ENCODE data around the gene CHST14.

The CHST14 gene

GRCh38 chr15:40458495-40459371 is 12.1 kb upstream of the CHST14 start:
- Histone ChIP-seq H3K27me3 (no peaks in the 10 kb centered on the region), H3K9me3 (no peaks in the 10 kb centered on the region), H3K27ac (no peak overlapping the region), H3K4me1 (ENCODE audit: control insufficient read depth in 1 of 2, insufficient read depth in 1 of 2, low read depth in 1 of 2, low read length in 1 of 2) (no peaks in the 10 kb centered on the region), H3K4me3 (ENCODE audit: low read depth in 1 of 2, low read length in 1 of 2) (no peak overlapping the region), H3K36me3 (peaks cover 33% of the 10 kb centered on the region)
- no peak for TF ChIP-seq CTCF (IDR thresholded peaks at IDR 0.05)

GRCh38 chr15:40459391-40460015 is 11.3 kb upstream of the CHST14 start:
- Histone ChIP-seq H3K4me1 (ENCODE audit: control insufficient read depth in 1 of 2, insufficient read depth in 1 of 2, low read depth in 1 of 2, low read length in 1 of 2) (no peaks in the 10 kb centered on the region), H3K27ac (no peak overlapping the region), H3K4me3 (ENCODE audit: low read depth in 1 of 2, low read length in 1 of 2) (no peak overlapping the region), H3K9me3 (no peaks in the 10 kb centered on the region), H3K27me3 (no peaks in the 10 kb centered on the region), H3K36me3 (peaks cover 41% of the 10 kb centered on the region)
- TF ChIP-seq CTCF (IDR thresholded peaks at IDR 0.05): no peak

- no peak for TF ChIP-seq CTCF (IDR thresholded peaks at IDR 0.05)
- Histone ChIP-seq H3K4me1 (ENCODE audit: control insufficient read depth in 1 of 2, insufficient read depth in 1 of 2, low read depth in 1 of 2, low read length in 1 of 2) (no peaks in the 10 kb centered on the region), H3K4me3 (ENCODE audit: low read depth in 1 of 2, low read length in 1 of 2) (no peak overlapping the region), H3K27me3 (no peaks in the 10 kb centered on the region), H3K36me3 (peaks cover 48% of the 10 kb centered on the region), H3K27ac (no peak overlapping the region), H3K9me3 (no peaks in the 10 kb centered on the region)
Measured at GRCh38 chr15:40460404-40460803, 10.4 kb upstream of the CHST14 start.

- Histone ChIP-seq H3K4me3 (ENCODE audit: low read depth in 1 of 2, low read length in 1 of 2) (no peak overlapping the region), H3K27me3 (no peaks in the 10 kb centered on the region), H3K4me1 (ENCODE audit: control insufficient read depth in 1 of 2, insufficient read depth in 1 of 2, low read depth in 1 of 2, low read length in 1 of 2) (no peaks in the 10 kb centered on the region), H3K36me3 (peaks cover 58% of the 10 kb centered on the region), H3K9me3 (no peaks in the 10 kb centered on the region), H3K27ac (no peak overlapping the region)
- no peak for TF ChIP-seq CTCF (IDR thresholded peaks at IDR 0.05)
Measured at GRCh38 chr15:40461958-40462357, 8.8 kb upstream of the CHST14 start.

- Histone ChIP-seq H3K4me3 (ENCODE audit: low read depth in 1 of 2, low read length in 1 of 2) (no peak overlapping the region), H3K36me3 (peaks cover 58% of the 10 kb centered on the region), H3K27ac (no peak overlapping the region), H3K27me3 (no peaks in the 10 kb centered on the region), H3K9me3 (no peaks in the 10 kb centered on the region), H3K4me1 (ENCODE audit: control insufficient read depth in 1 of 2, insufficient read depth in 1 of 2, low read depth in 1 of 2, low read length in 1 of 2) (no peaks in the 10 kb centered on the region)
- no peak for TF ChIP-seq CTCF (IDR thresholded peaks at IDR 0.05)
Measured at GRCh38 chr15:40463279-40463678, 7.5 kb upstream of the CHST14 start.

Data from neutrophil (primary cell).